Iris pigment epithelial cell (primary cell): ENCODE measurements around the gene TP53RK.

Experiments
- DNase-seq: peaks from one replicate; pipeline ENCODE4 v3.0.0-alpha.2; 2011; ENCODE audit warnings: low read depth

Gene TP53RK

GRCh38 chr20:46638134-46638897, 50.9 kb downstream of the TP53RK start:
- DNase-seq: no peak

GRCh38 chr20:46637427-46638133, 51.7 kb downstream of the TP53RK start:
- no peak for DNase-seq

GRCh38 chr20:46637020-46637419, 52.2 kb downstream of the TP53RK start:
- DNase-seq: no peak

- no peak for DNase-seq
These were observed 52.7 kb downstream of the TP53RK start for GRCh38 chr20:46636514-46636913.

GRCh38 chr20:46635514-46636136, 53.6 kb downstream of the TP53RK start:
- DNase-seq: peak; percentile 23

GRCh38 chr20:46634528-46634927, 54.7 kb downstream of the TP53RK start:
- no peak for DNase-seq
